Measurements from ENCODE around the gene ARFRP1.

ARFRP1 gene

DNA sequence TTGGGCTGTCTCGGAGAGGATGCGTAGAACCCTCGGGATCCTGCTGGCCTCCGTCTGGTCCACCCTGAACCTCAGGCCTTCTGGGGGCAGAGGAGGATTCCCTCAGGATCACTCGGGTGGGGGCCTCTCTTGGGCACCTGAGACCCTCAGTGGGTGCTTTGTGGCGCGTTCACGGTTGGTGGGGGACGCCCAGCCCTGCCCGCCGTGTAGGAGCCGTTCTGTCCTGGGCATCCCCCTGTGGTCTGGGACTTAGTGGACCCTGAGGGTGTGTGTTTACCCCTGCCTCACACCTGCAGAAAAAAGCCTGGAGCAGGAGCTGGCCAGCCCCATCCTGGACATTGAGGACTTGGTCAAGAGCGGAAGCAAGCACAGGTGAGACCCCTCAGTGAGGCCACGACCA, 42.1 kb downstream of the ARFRP1 start:
- no peak overlapping the region for H3K4me3 Mint-ChIP-seq
- peaks cover 5% of the 10 kb centered on the region for H3K4me1 Mint-ChIP-seq
- DNase-seq: no peak
- H3K9me3 Mint-ChIP-seq: no peaks in the 10 kb centered on the region
- TF ChIP-seq, protein P1, sequence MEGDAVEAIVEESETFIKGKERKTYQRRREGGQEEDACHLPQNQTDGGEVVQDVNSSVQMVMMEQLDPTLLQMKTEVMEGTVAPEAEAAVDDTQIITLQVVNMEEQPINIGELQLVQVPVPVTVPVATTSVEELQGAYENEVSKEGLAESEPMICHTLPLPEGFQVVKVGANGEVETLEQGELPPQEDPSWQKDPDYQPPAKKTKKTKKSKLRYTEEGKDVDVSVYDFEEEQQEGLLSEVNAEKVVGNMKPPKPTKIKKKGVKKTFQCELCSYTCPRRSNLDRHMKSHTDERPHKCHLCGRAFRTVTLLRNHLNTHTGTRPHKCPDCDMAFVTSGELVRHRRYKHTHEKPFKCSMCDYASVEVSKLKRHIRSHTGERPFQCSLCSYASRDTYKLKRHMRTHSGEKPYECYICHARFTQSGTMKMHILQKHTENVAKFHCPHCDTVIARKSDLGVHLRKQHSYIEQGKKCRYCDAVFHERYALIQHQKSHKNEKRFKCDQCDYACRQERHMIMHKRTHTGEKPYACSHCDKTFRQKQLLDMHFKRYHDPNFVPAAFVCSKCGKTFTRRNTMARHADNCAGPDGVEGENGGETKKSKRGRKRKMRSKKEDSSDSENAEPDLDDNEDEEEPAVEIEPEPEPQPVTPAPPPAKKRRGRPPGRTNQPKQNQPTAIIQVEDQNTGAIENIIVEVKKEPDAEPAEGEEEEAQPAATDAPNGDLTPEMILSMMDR (IDR thresholded peaks at IDR 0.05): no peak
- no peaks in the 10 kb centered on the region for H3K27me3 Mint-ChIP-seq (ENCODE audit: low read depth, poor library complexity)
- H3K36me3 Mint-ChIP-seq (ENCODE audit: low read depth): peaks cover 39% of the 10 kb centered on the region
- no peak overlapping the region for H3K27ac Mint-ChIP-seq

DNA sequence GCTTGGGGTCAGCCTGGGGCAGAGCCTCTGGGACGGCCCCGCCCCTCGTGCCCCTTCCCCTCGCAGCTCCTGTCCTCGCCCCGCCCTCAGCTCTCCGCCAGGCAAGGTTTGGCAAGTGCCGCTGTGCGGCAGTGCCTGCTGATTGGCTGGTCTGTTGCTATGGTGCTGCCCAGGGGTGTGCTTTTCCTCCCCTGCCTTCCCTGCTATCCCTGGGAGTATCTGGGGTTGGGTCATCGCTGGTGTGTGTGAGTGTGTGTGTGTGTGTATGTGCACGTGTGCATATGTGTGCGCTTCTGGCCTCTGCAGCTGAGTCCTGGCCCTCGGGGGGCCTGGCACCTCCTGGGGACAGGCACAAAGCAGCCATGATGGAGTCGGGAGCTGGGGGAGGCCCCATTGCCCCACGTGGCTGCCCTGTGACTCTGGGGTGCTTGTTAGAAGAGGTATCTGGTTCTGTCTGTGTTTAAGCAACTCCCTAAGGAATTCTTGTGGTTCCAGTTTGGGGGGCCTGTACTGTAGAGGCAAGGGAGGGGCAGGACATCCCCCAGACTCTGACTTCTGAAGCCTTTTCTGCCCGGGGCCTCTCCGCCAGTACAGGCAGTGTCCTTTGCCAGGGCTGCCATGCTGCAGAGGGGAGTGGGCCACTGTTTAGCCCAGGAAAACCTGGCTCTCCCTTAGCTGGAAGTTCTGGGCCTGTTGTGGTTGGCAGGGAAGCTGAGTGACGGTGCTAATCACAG, 42.7 kb downstream of the ARFRP1 start:
- DNase-seq: peak; percentile 64
- no peaks in the 10 kb centered on the region for H3K9me3 Mint-ChIP-seq
- TF ChIP-seq, protein P1 (IDR thresholded peaks at IDR 0.05): no peak
- H3K4me3 Mint-ChIP-seq: peak overlapping the region; percentile 30
- peaks cover 5% of the 10 kb centered on the region for H3K4me1 Mint-ChIP-seq
- H3K27ac Mint-ChIP-seq: peak overlapping the region; percentile 88
- H3K36me3 Mint-ChIP-seq (ENCODE audit: low read depth): peaks cover 34% of the 10 kb centered on the region
- H3K27me3 Mint-ChIP-seq (ENCODE audit: low read depth, poor library complexity): no peaks in the 10 kb centered on the region

DNA sequence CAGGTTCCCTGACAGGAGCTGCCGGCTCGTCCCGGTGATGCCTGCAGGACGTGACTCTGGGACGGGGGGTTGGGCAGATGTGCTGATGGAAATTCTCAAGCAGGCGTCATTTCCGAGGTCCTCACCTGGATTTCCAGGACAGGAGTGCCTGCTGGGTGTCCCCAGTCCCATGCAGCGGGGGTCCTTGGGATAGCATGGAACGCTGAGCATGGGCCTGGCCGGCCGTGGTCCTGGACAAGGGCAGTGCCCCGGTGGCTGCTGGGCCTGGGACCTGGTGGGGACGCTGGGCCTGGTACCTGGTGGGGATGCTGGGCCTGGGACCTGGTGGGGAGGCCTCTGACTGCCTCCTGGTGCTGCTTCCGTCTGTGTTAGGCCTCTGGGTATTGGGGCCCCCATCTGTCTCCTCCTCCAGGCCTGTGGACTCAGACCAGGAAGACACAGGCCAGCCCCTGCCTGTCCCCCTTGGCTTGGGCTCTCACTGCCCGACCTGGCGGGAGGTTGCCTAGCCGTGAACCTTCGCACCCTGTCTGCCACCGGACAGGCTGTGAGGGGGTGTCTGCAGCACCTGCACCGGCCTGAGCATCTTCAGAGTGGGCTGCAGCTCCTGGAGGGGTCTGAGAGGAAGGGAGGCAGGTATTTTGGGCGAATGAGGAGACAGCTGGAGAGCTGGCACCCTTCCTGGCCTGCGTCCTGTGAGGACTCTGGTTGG, 43.5 kb downstream of the ARFRP1 start:
- Mint-ChIP-seq H3K9me3 (no peaks in the 10 kb centered on the region), H3K4me3 (no peak overlapping the region), H3K27me3 (ENCODE audit: low read depth, poor library complexity) (no peaks in the 10 kb centered on the region), H3K27ac (no peak overlapping the region), H3K36me3 (ENCODE audit: low read depth) (peaks cover 39% of the 10 kb centered on the region), H3K4me1 (peaks cover 12% of the 10 kb centered on the region)
- TF ChIP-seq, protein P1 (IDR thresholded peaks at IDR 0.05): no peak
- DNase-seq: no peak

DNA sequence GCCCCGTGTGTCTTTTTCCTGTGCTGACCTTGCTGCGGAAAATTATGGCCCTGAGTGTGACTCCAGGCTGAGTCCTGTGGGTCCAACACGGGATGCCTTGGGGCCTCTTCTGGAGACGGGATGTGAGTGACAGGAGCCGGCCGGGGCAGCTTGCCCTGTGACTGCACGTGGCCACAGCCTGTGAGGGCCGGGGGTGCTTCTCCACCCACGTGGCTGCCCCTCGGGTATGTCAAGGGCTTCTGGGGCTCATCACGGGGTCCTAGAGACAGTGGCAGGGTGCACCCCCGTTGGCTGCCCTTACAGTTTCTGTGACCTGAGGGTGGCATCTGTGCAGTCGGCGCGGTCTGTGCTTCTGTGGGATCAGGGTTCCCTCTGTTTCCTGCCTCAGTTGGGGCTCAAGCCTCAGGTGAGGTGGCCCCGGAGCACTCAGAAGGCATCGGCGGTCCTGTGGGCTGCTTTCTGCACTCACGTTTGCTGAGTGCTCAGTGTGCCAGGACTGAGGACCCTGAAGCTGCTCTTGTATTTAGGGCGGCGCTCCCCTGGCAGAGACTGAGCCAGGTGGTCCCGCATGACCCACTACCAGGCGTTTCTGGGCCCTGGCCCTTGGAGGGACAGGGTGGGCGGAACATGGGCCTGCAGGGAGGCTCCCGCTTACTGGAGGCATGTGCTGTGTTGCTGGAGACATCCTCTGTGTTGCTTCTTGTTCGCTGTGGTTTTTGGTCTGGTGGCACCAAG, 44.3 kb downstream of the ARFRP1 start:
- peaks cover 32% of the 10 kb centered on the region for H3K36me3 Mint-ChIP-seq (ENCODE audit: low read depth)
- H3K9me3 Mint-ChIP-seq: no peaks in the 10 kb centered on the region
- H3K27ac Mint-ChIP-seq: no peak overlapping the region
- TF ChIP-seq, protein P1 (IDR thresholded peaks at IDR 0.05): no peak
- no peak for DNase-seq
- H3K4me3 Mint-ChIP-seq: no peak overlapping the region
- peaks cover 20% of the 10 kb centered on the region for H3K4me1 Mint-ChIP-seq
- H3K27me3 Mint-ChIP-seq (ENCODE audit: low read depth, poor library complexity): no peaks in the 10 kb centered on the region

DNA sequence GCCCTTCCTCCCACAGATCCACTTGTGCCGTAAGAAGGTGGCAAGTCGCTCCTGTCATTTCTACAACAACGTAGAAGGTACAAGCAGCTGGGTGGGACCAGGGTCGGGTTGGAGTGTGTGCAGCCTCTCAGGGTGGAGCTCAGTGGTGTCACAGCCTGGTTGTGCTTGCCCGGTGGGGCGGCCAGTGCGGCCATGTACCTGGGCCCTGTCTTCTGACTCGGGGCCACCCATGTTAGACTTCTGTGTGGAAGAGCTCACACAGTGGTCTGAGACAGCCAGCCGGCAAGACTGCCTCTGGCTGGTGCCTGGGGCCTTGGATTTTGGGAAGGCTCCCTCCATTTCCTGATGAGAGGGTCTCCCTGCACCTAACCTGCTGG, 45.0 kb downstream of the ARFRP1 start:
- peaks cover 26% of the 10 kb centered on the region for H3K4me1 Mint-ChIP-seq
- H3K27me3 Mint-ChIP-seq (ENCODE audit: low read depth, poor library complexity): no peaks in the 10 kb centered on the region
- peaks cover 26% of the 10 kb centered on the region for H3K36me3 Mint-ChIP-seq (ENCODE audit: low read depth)
- H3K27ac Mint-ChIP-seq: no peak overlapping the region
- DNase-seq: no peak
- no peak overlapping the region for H3K4me3 Mint-ChIP-seq
- no peaks in the 10 kb centered on the region for H3K9me3 Mint-ChIP-seq
- TF ChIP-seq, protein P1 (IDR thresholded peaks at IDR 0.05): no peak

Data from nephron progenitor cell (in vitro differentiated cells).